Astrocyte (in vitro differentiated cells and primary cell): ENCODE measurements around the gene SOX4. TPM values are rescaled to one million over a fixed set of nuclear protein-coding genes. Genes with fewer than 3 reads are reported as not detected.
A peak's percentile ranks its signal among the peaks of the same experiment; 100 is the strongest.

Source experiments
- DNase-seq: peaks from one replicate; pipeline ENCODE4 v3.0.0-alpha.2; 2010; ENCODE audit warnings: low read depth
- FAIRE-seq: peaks from 2 replicates; lab custom pipeline; 2011; peaks lifted over from hg19 to GRCh38; lab: Jason Lieb, UNC
- H2AFZ ChIP-seq: 2 replicates; pipeline ENCODE4 v1.6.0; 2012; ENCODE audit warnings: low read depth, low read length, inconsistent platforms
- H3K27ac ChIP-seq: 2 replicates; pipeline ENCODE4 v1.5.1; 2011; ENCODE audit warnings: low read depth, low read length, inconsistent platforms
- H3K27me3 ChIP-seq: 2 replicates; pipeline ENCODE4 v1.6.0; 2011; ENCODE audit warnings: low read length, inconsistent platforms; ENCODE audit not compliant: insufficient read depth
- H3K36me3 ChIP-seq: 2 replicates; pipeline ENCODE4 v1.5.1; 2011; ENCODE audit warnings: low read length, inconsistent platforms; ENCODE audit not compliant: insufficient read depth
- H3K4me1 ChIP-seq: 2 replicates; pipeline ENCODE4 v1.5.1; 2011; ENCODE audit warnings: low read length, inconsistent platforms; ENCODE audit not compliant: insufficient read depth
- H3K4me2 ChIP-seq: 2 replicates; pipeline ENCODE4 v1.6.0; 2012; ENCODE audit warnings: low read length, inconsistent platforms
- H3K4me3 ChIP-seq: 2 replicates; pipeline ENCODE4 v1.5.1; 2011; ENCODE audit warnings: low read depth, mild to moderate bottlenecking, low read length, inconsistent platforms; ENCODE audit not compliant: insufficient read depth
- H3K79me2 ChIP-seq: 2 replicates; pipeline ENCODE4 v1.6.0; 2012; ENCODE audit warnings: mild to moderate bottlenecking, low read length, inconsistent platforms; ENCODE audit not compliant: insufficient read depth
- H3K9ac ChIP-seq: 2 replicates; pipeline ENCODE4 v1.6.0; 2012; ENCODE audit warnings: mild to moderate bottlenecking, low read length, inconsistent platforms
- H3K9me3 ChIP-seq: 2 replicates; pipeline ENCODE4 v1.5.1; 2012; ENCODE audit warnings: low read depth, mild to moderate bottlenecking, low read length, inconsistent platforms; ENCODE audit not compliant: insufficient read depth
- H4K20me1 ChIP-seq: 2 replicates; pipeline ENCODE4 v1.6.0; 2012; ENCODE audit warnings: low read length, inconsistent platforms; ENCODE audit not compliant: insufficient read depth
- H3K27ac Mint-ChIP-seq: one replicate; pipeline ENCODE4 v1.8.0; 2021; ENCODE audit warnings: mild to moderate bottlenecking, mixed read lengths; ENCODE audit not compliant: unreplicated experiment
- H3K27me3 Mint-ChIP-seq: one replicate; pipeline ENCODE4 v1.8.0; 2021; ENCODE audit warnings: low read depth, mixed read lengths; ENCODE audit not compliant: unreplicated experiment
- H3K36me3 Mint-ChIP-seq: one replicate; pipeline ENCODE4 v1.8.0; 2021; ENCODE audit warnings: low read depth, mixed read lengths; ENCODE audit not compliant: unreplicated experiment
- H3K4me1 Mint-ChIP-seq: one replicate; pipeline ENCODE4 v1.8.0; 2021; ENCODE audit warnings: low read depth, mixed read lengths; ENCODE audit not compliant: unreplicated experiment
- H3K4me3 Mint-ChIP-seq: one replicate; pipeline ENCODE4 v1.8.0; 2021; ENCODE audit warnings: mild to moderate bottlenecking, moderate library complexity, mixed read lengths; ENCODE audit not compliant: unreplicated experiment
- H3K9me3 Mint-ChIP-seq: one replicate; pipeline ENCODE4 v1.8.0; 2021; ENCODE audit warnings: mild to moderate bottlenecking, mixed read lengths; ENCODE audit not compliant: unreplicated experiment
- CTCF ChIP-seq: IDR thresholded peaks from 2 replicates; pipeline ENCODE4 v1.5.1; 2011; ENCODE audit warnings: low read depth, mild to moderate bottlenecking, inconsistent platforms, low read length, moderate library complexity; ENCODE audit not compliant: insufficient read depth
- EZH2 ChIP-seq: IDR thresholded peaks from 2 replicates; pipeline ENCODE4 v1.6.1; 2012; ENCODE audit warnings: mild to moderate bottlenecking, low read length, inconsistent platforms; ENCODE audit not compliant: insufficient read depth
- total RNA-seq: library from RNA; stranded (reverse); gene quantifications from 2 replicates; pipeline ENCODE4 v1.2.1, GENCODE V29; 2021

Gene SOX4
- total RNA-seq, 1 donor from 2014 or later, result 108 TPM

GRCh38 chr6:21594416-21595281 is 1.1 kb downstream of the SOX4 start:
- Mint-ChIP-seq H3K4me1 (peaks cover 5% of the 10 kb centered on the region), H3K36me3 (peaks cover 20% of the 10 kb centered on the region), H3K9me3 (no peaks in the 10 kb centered on the region), H3K27me3 (no peaks in the 10 kb centered on the region), H3K4me3 (no peak overlapping the region), H3K27ac (peak overlapping the region; percentile 95)
- FAIRE-seq (no peak), DNase-seq (peak; percentile 48)
- peak overlapping the region; percentile 95 for H3K4me3 ChIP-seq
- peaks cover 49% of the 10 kb centered on the region for H4K20me1 ChIP-seq
- no peaks in the 10 kb centered on the region for H3K9me3 ChIP-seq
- peak overlapping the region; percentile 79 for H2AFZ ChIP-seq
- TF ChIP-seq EZH2, result no peak
- no peak for TF ChIP-seq CTCF
- peaks cover 21% of the 10 kb centered on the region for H3K4me1 ChIP-seq
- peak overlapping the region; percentile 98 for H3K9ac ChIP-seq
- H3K36me3 ChIP-seq, result peaks cover 3% of the 10 kb centered on the region
- H3K27me3 ChIP-seq, result no peaks in the 10 kb centered on the region
- H3K4me2 ChIP-seq, result peak overlapping the region; percentile 90
- H3K79me2 ChIP-seq, result peaks cover 58% of the 10 kb centered on the region
- H3K27ac ChIP-seq, result peak overlapping the region; percentile 93

- Histone ChIP-seq H3K4me2 (peak overlapping the region; percentile 90), H3K9me3 (no peaks in the 10 kb centered on the region), H3K79me2 (peaks cover 60% of the 10 kb centered on the region), H3K27ac (peak overlapping the region; percentile 93), H3K4me1 (peaks cover 21% of the 10 kb centered on the region), H2AFZ (no peak overlapping the region), H3K27me3 (no peaks in the 10 kb centered on the region), H3K9ac (peak overlapping the region; percentile 98), H4K20me1 (peaks cover 51% of the 10 kb centered on the region), H3K4me3 (peak overlapping the region; percentile 95), H3K36me3 (peaks cover 3% of the 10 kb centered on the region)
- Mint-ChIP-seq H3K4me1 (peaks cover 9% of the 10 kb centered on the region), H3K27ac (peak overlapping the region; percentile 97), H3K9me3 (no peaks in the 10 kb centered on the region), H3K27me3 (no peaks in the 10 kb centered on the region), H3K4me3 (peak overlapping the region; percentile 99), H3K36me3 (peaks cover 20% of the 10 kb centered on the region)
- DNase-seq (no peak), FAIRE-seq (no peak)
- TF ChIP-seq CTCF (no peak), EZH2 (no peak)
Observed at GRCh38 chr6:21595285-21596144, 2.0 kb downstream of the SOX4 start.
